Ammon's horn (tissue), 1 donor: ENCODE results near the gene AIFM2.
"Not testable (repeated sequence)": the region's sequence is repeated elsewhere in the genome, so short reads cannot be mapped to it uniquely, and the experiment has no call there.

Source experiments
- DNase-seq: peaks from one replicate; pipeline ENCODE4 v3.0.0-alpha.2; 2016; ENCODE audit warnings: low spot score

The AIFM2 gene

DNA sequence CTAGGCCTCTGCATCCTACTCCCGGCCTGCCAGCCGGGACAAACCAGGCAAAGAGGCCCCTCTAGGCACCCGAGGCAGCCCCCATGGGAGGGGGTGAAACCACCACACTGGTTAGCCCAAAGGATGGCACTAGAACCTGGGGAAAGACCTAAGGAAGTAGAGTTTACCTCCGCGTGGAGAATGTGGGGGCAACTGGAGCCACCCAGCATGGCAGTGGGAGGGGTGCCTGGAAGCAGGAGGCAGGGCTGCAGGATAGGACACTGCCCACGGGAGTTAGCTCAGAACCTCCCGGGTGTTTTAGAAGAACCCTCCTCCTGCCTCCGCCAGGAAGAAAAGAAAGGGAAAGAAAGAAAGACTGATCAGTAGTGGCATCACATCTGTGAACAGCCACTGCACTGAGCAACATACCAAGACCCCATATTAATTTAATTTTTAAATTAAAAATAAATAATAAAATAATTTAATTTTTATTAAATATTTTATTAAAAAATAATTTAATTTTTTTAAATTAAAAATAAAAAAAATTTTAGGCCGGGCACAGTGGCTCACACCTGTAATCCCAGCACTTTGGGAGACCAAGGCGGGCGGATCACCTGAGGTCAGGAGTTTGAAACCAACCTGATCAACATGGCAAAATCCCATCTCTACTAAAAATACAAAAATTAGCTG is 11.2 kb downstream of the AIFM2 start:
- DNase-seq, result no peak

DNA sequence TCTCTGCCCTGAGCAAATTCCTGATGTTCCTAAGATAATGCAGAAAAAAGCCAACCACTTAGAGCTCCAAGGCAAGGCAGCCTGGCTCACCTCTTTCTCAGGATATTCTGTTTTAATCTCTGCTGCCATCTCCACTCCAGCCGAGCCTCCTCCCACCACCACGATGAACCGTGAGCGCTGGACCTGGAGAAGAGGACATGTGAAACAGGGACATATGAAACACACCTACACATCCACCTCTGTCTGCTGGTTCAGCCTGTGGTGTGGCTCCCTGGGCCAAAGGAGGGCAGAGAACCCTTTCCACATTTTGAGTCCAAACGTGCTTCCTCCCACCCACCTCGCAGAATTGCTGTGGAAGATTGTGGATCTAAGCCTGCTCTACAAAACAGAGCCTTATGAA is 12.2 kb downstream of the AIFM2 start:
- no peak for DNase-seq

DNA sequence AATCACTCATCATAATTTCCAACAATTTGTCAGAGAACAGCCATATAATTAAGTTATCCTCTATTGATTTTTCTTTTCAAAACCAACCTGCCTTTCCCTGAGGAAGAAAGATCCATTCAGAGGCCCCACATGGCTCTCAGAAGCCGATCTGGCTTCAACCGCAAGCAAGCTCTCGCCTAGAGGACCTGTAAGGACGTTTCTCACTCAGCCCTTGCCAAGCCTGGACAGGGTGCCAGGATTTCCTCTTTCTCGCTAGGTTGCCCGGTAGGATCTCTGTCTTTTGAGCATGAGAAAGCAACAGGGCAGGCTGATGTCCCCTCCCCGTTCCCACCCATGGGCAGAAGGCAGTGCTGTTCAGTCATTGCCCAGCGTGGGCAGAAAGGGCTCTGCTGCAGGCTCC is 13.0 kb downstream of the AIFM2 start:
- no peak for DNase-seq

GRCh38 chr10:70119197-70119596 is 13.4 kb downstream of the AIFM2 start:
- DNase-seq, result no peak

DNA sequence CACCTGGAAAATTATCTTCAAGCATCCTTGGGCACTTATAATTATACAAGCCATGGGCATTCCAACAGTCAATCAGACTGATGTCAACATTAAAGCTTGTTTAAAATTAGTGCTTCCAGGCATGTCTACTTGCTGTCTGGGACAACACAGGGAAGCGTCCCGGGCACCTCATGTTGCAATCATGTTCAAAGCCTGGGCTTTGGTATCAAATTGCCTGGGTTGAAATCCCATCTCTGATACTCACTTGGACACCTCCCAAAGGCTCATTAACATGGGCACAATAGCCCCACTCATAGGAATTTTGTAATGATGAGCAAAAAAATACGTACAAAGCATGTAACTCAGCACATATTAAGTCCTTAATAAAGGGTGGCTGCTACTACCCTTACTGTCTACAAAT is 14.4 kb downstream of the AIFM2 start:
- DNase-seq, result no peak

GRCh38 chr10:70117646-70118045 is 15.0 kb downstream of the AIFM2 start:
- no peak for DNase-seq

DNA sequence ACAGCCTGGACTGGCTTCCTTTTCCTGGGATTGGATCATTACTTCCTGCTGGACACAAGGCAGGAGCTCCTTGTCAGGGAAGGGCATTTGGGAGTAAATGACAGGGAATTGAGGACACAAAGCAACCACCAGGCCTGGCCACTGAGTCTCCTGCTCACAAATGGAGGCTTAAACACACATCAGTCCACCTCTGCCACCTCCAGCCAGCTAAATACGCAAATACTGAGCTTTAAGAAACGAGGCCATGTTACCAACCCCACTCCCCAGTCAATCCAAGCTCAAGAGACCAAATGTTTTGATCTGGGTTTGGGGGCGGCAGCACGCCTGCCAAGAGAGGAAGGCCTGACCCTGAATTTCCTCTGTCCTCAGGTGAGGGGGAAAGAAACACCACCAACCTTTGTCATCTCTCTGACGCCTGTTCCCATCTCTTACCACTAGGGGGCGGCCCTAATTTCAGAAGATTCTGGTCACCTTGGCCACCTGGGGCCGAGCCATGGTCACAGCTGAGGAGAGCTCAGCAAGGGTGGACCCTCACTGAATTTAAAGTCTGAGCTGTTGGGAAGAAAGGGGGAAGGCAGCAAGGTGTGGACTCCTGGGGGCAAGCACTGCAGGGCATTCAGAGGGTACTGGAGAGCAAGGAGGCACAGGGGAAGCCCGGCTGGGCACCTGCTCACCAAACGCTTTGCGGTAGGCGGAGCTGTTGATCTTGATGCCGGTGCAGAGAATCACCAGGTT is 16.5 kb downstream of the AIFM2 start:
- DNase-seq, result peak; percentile 15

- no peak for DNase-seq
Measured at GRCh38 chr10:70114902-70115301, 17.7 kb downstream of the AIFM2 start.

DNA sequence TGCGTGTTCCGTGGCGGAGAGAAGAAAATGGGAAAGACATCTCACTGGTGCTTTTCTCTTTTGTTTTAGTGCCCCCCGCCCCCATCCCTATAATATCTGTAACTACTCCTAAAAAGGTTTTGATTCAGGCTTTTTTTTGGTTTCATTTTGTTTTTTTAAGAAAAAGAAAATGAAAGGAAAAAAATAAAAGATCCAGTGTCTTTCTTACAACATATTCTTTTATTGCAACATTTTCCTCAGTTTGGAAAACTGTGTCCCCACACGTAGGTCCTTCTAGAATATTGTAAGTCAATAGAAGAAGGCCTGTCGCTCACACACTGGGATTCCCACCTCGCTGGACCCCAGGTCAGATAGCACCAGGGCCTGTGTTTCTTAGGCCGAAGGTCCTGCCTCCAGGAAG is 20.6 kb downstream of the AIFM2 start:
- no peak for DNase-seq

DNA sequence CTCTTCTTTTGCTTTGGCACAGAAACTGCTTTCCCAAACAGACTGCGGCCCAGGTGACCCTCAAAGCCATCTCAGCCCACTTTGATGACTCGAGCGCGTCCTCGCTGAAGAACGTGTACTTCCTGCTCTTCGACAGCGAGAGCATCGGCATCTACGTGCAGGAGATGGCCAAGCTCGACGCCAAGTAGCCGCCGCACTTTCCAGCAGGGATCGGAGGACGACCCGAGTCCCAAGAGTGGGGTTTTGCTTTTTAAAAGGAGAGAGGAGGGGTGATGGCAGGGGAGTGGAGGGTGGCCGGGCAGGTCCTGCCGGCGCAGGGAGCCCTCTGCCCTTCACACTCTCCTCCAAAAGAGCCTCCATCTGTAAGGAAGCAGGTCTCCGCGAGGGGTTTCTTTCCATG is 21.1 kb downstream of the AIFM2 start:
- no peak for DNase-seq

DNA sequence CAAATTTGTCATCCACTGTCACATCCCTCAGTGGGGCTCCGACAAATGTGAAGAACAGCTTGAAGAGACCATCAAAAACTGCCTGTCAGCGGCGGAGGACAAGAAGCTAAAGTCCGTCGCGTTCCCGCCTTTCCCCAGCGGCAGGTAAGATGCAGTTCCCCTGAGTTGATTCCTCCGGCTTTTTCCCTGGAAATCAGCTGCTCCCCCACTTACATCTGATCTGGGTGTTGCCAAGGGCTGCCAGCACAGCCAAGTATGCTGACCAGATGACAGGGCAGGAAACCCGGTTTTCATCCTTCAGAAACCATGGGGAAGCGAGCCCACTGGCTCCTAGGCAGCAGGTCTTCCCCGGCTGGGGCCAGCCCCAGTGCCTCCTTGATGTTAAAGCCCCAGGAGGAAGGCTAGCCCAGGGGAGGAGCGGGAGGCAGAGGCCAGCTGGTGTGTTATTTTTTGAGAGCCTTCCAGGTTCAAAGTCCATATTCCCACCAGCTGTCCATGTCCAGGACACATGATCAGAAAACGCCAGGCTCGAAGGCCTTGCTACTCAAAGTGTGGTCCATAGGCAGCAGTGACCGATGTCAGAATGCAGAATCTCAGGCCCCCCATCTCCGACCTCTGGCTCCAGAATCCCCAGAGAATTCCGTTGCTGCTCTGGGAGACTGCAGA is 23.4 kb downstream of the AIFM2 start:
- DNase-seq, result no peak

- DNase-seq, result no peak
Measured at GRCh38 chr10:70106958-70107791, 25.4 kb downstream of the AIFM2 start.

DNA sequence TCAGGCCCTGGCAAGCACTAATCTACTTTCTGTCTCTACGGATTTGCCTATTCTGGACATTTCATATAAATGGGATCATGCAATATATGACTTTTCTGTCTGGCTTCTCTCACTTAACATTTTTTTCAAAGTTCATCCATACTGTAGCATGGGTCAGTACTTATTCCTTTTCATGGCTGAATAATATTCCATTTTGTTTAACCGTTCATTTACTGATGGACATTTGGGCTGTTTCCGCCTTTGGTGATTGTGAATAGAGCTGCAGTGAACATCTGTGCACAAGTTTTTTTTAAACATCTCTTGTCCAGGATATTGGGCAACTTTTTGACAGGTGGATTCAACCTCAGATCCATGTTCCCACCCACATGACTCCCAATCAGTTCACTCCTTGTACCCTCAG is 31.0 kb downstream of the AIFM2 start:
- no peak for DNase-seq

DNA sequence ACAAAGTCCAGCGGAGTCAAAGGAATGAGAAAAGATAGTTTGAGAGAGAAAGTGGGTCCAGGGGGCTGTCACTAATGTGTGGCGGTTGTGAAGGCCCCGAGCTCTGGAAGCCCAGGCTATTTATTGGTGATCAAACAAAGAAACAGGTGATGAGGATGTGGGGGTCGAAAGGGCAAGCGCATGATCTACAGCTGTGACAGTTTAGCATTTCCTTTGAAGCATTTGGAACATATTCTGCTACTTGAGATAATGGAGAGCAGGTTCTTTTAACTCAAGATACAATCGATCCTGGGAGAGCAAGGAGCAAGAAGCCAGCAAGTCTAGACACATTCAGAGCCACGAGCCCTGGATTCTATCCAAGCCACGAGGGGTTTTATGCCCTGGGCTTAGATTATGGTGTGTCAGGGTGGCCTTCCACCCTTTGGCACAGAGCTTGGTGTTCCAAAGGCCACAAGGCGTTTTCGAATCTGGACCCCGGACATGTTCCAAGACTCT is 31.5 kb downstream of the AIFM2 start:
- not testable (repeated sequence) for DNase-seq

DNA sequence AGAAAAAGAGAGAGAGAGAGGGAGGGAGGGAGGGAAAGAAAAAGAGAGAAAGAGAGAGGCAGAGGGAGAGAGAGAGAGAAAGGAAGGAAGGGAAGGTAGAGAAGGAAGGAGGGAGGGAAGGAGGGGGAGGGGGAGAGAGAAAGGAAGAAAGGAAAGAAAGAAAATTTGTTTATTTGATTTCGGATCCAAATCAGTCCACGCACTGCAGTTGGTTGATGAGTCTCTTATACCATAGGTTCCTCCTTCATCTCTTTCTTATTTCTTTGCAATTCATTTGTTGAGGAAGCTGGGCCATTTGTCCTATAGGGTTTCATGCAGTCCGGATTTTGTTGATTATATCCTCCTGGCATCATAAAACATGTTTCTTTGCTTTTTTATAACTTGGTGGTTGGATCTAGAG is 34.4 kb downstream of the AIFM2 start:
- no peak for DNase-seq

GRCh38 chr10:70097459-70097858 is 35.2 kb downstream of the AIFM2 start:
- no peak for DNase-seq

DNA sequence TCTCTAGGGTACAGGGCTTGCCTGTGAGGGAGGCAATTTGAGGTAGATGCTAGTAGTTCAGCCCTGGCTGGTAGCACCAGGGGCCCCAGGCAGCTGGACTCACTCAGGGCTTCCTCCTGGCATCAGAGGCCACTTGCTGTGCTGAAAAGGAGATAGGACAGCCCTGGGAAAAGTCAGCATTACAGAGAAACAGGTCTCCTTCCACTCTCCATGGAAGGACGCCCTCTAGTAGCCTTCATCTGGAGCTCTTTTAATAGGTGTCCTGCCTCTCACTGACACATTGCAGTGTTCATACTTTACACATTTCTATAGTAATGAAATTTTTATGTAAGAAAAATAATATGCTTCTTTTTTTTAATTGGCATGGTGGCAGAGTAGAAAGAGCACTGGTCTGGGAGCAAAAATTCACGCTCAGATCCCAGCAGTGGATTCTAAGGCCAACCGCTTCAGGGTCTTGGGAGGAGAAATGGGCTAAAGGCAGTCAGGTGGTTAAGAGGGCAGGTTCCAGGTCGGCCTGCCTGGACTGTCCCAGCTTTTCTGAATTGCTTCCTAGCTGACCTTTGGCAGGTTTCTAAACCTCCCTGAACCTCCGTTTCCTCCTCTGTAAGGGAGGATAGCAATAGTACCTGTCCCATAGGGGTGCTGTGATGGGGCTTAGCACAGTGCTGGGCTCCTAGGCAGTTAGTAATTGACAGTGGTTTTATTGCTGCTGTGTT is 35.8 kb downstream of the AIFM2 start:
- DNase-seq, result no peak

GRCh38 chr10:70096016-70096704 is 36.5 kb downstream of the AIFM2 start:
- DNase-seq, result no peak

- no peak for DNase-seq
Measured at GRCh38 chr10:70094250-70094649, 38.4 kb downstream of the AIFM2 start.

- DNase-seq, result no peak
Measured at GRCh38 chr10:70093335-70093944, 39.2 kb downstream of the AIFM2 start.

GRCh38 chr10:70092389-70092718 is 40.3 kb downstream of the AIFM2 start:
- DNase-seq, result no peak
